Progenitor cell of endocrine pancreas (in vitro differentiated cells): Measurements from ENCODE around the gene GTF2F1. TPM values are rescaled to one million over a fixed set of nuclear protein-coding genes. Genes with fewer than 3 reads are reported as not detected.
A peak's percentile ranks its signal among the peaks of the same experiment; 100 is the strongest.
"Not testable (repeated sequence)": the region's sequence is repeated elsewhere in the genome, so short reads cannot be mapped to it uniquely, and the experiment has no call there.

Experiments used
- DNase-seq: peaks from one replicate; pipeline ENCODE4 v3.0.0; 2021; ENCODE audit warnings: low spot score; ENCODE audit not compliant: unreplicated experiment
- H3K27ac Mint-ChIP-seq: 2 replicates; pipeline ENCODE4 v1.8.0; 2021; ENCODE audit warnings: mild to moderate bottlenecking, moderate library complexity, mixed read lengths
- H3K27me3 Mint-ChIP-seq: 2 replicates; pipeline ENCODE4 v1.8.0; 2021; ENCODE audit warnings: mixed read lengths
- H3K36me3 Mint-ChIP-seq: 2 replicates; pipeline ENCODE4 v1.8.0; 2022; ENCODE audit warnings: mixed read lengths; ENCODE audit not compliant: insufficient read depth
- H3K4me1 Mint-ChIP-seq: 2 replicates; pipeline ENCODE4 v1.8.0; 2021; ENCODE audit warnings: low read depth, mixed read lengths
- H3K4me3 Mint-ChIP-seq: 2 replicates; pipeline ENCODE4 v1.8.0; 2021; ENCODE audit warnings: low read depth, mild to moderate bottlenecking, moderate library complexity, mixed read lengths
- H3K9me3 Mint-ChIP-seq: 2 replicates; pipeline ENCODE4 v1.8.0; 2021; ENCODE audit warnings: low read depth, mixed read lengths
- CTCF ChIP-seq: fragments of 200-600 bp; sonication (generic); IDR thresholded peaks from one replicate; pipeline ENCODE4 v1.5.0; 2021; ENCODE audit warnings: antibody characterized with exemption, mild to moderate bottlenecking; ENCODE audit not compliant: unreplicated experiment
- total RNA-seq: library from RNA; stranded (reverse); gene quantifications from 2 replicates; pipeline ENCODE4 v1.2.1, GENCODE V29; 2021

Gene GTF2F1
- total RNA-seq, 1 donor from 2014 or later = 77.8 TPM

DNA sequence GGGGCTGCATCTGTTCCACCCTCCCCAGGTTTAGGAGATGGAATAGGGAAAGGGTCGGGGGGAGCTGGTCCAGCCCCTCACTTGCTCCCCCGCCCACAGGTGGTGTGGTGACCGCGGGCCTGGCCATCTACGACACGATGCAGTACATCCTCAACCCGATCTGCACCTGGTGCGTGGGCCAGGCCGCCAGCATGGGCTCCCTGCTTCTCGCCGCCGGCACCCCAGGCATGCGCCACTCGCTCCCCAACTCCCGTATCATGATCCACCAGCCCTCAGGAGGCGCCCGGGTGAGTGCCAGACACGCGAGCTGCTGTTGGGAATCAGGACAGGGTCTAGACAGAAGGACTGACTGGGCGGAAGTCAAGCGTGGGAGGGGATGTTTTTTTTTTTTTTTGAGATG lies 28.6 kb downstream of the GTF2F1 start:
- no peak for DNase-seq
- H3K4me1 Mint-ChIP-seq = peaks cover 4% of the 10 kb centered on the region
- no peak overlapping the region for H3K4me3 Mint-ChIP-seq
- no peaks in the 10 kb centered on the region for H3K9me3 Mint-ChIP-seq
- peaks cover 16% of the 10 kb centered on the region for H3K36me3 Mint-ChIP-seq
- TF ChIP-seq CTCF = no peak
- H3K27ac Mint-ChIP-seq = no peak overlapping the region
- H3K27me3 Mint-ChIP-seq = no peaks in the 10 kb centered on the region

DNA sequence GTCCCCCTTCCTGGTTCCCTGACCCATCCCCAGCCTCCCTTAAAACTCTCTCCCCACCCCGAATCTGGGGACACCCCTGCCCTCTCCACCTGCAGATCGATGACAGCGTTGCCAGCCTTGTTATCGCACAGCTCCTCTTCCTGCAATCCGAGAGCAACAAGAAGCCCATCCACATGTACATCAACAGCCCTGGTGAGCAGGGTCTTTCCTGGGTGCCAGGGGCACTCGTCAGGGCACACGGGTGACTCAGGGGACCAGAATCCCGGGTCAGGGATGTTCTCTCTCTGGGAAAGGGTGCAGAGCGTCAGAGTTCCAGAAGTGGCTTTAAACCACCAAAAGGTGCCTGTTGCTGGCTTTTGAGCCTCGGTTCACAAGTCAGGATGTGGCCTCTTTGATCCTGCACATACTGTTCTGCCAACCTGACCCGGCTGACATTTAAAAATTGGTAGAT lies 30.6 kb downstream of the GTF2F1 start:
- peaks cover 9% of the 10 kb centered on the region for H3K36me3 Mint-ChIP-seq

GRCh38 chr19:6362027-6362350 lies 31.0 kb downstream of the GTF2F1 start:
- Mint-ChIP-seq H3K4me3 (peak overlapping the region; percentile 81), H3K9me3 (no peaks in the 10 kb centered on the region), H3K27me3 (no peaks in the 10 kb centered on the region), H3K27ac (peak overlapping the region; percentile 71), H3K4me1 (peaks cover 4% of the 10 kb centered on the region), H3K36me3 (peaks cover 9% of the 10 kb centered on the region)
- DNase-seq = no peak
- TF ChIP-seq CTCF = no peak

More for the DNA sequence above, 30.6 kb downstream of the GTF2F1 start:
- H3K4me3 Mint-ChIP-seq = peak overlapping the region; percentile 81
- H3K27ac Mint-ChIP-seq = peak overlapping the region; percentile 35
- no peaks in the 10 kb centered on the region for H3K27me3 Mint-ChIP-seq
- DNase-seq = no peak
- no peaks in the 10 kb centered on the region for H3K9me3 Mint-ChIP-seq
- peaks cover 4% of the 10 kb centered on the region for H3K4me1 Mint-ChIP-seq
- TF ChIP-seq CTCF = no peak

DNA sequence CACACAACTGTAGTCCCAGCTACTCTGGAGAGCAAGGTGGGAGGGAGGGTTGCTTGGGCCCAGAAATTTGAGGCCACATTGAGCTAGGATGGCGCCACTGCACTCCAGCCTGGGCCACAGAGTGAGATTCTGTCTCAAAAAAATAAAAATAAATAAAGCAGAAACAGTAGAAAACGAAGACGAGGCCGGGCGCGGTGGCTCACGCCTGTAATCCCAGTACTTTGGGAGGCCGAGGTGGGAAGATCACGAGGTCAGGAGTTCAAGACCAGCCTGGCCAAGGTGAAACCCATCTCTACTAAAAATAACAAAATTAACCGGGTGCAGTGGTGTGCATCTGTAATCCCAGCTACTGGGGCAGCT lies 32.1 kb downstream of the GTF2F1 start:
- H3K27ac Mint-ChIP-seq, DNase-seq, H3K36me3 Mint-ChIP-seq, H3K9me3 Mint-ChIP-seq, H3K27me3 Mint-ChIP-seq, H3K4me1 Mint-ChIP-seq: not testable (repeated sequence)
- H3K4me3 Mint-ChIP-seq = peak overlapping the region; percentile 81

GRCh38 chr19:6360445-6360844 lies 32.5 kb downstream of the GTF2F1 start:
- DNase-seq, H3K27ac Mint-ChIP-seq, H3K36me3 Mint-ChIP-seq, H3K9me3 Mint-ChIP-seq, H3K4me1 Mint-ChIP-seq, H3K27me3 Mint-ChIP-seq: not testable (repeated sequence)
- peak overlapping the region; percentile 81 for H3K4me3 Mint-ChIP-seq

DNA sequence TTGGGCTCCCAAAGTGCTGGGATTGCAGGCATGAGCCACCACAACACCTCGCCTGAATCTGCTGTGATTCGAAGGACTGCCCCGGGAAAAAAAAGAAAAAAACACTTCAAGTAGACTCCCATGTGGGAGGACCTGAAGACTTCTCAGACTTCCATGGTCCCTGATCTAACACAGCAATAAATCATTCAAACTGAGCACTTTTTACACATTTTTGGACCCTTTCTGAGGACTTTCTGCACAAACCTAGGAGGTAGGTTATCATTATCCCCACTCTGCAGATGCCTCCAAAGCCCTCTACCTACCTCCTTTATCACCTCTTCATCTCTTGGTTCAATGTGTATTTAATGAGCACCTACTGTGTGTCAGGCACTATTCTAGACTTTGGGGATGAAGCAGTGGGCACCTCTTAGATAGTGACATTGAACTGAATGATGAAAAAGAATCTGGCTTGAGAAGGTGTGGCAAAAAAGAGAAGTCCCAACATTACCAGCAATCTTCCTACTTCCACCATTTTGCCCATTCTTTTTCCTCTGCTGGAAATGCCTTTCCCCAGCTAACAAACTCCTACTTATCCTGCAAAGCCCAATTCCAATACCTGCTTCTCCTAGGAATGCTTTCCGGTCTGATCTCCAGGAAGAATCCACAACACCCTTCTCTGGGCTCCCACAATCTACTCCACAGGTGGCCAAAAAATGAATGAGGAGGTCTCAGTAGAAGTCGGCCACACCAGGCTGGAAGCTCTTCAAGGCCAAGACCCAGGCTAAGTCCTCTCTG lies 33.2 kb downstream of the GTF2F1 start:
- H3K27ac Mint-ChIP-seq = no peak overlapping the region
- peak overlapping the region; percentile 44 for H3K4me3 Mint-ChIP-seq
- H3K27me3 Mint-ChIP-seq = no peaks in the 10 kb centered on the region
- peaks cover 4% of the 10 kb centered on the region for H3K4me1 Mint-ChIP-seq
- H3K36me3 Mint-ChIP-seq = peaks cover 2% of the 10 kb centered on the region
- DNase-seq = no peak
- no peaks in the 10 kb centered on the region for H3K9me3 Mint-ChIP-seq
- no peak for TF ChIP-seq CTCF
